DMS114 treated with DMSO at 0.1 percent for 48 hours (cell line): ENCODE results near the gene DSC2.
"Not testable (repeated sequence)": the region's sequence is repeated elsewhere in the genome, so short reads cannot be mapped to it uniquely, and the experiment has no call there.

Experiments
- DNase-seq: peaks from one replicate; lab custom pipeline; 2025; ENCODE audit not compliant: unreplicated experiment; lab: John Stamatoyannopoulos, UW

The DSC2 gene

DNA sequence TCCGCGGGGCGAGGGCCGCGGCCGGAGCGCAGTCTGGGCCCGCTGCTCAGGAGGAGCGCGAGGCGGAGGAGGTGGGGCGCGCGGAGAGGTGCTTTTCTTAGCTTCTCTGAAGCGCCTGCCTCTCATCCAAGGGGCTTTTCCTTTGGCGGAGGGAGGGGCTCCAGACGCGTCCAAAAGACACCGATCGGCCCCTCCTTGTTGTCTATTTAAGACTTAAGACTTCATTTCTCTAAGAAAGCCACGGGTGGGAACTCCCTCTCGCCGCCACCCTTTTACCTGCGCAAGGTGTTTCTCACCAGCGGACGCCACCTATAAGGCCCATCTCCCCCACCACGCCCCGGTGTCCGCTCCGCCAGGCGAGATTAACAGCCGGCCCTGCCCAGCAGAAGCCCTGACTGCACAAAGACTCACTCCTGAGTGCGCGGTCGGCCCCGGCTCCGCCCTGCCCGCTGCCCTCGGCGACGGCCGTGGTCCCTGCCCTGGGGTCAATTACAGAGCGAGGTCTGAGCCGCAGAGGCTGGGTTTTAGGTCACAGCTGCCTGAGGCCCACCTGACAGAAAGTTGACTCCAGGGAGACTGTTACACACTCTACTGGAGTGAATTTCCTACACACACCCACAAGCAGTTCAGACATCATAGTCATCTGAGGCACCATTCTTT, at the start of gene DSC2:
Gene DSC2 (minus strand): TSS at position 397 of the 660 bp plus-strand sequence. CDS start 450 bp downstream, outside the sequence.
- no peak for DNase-seq

DNA sequence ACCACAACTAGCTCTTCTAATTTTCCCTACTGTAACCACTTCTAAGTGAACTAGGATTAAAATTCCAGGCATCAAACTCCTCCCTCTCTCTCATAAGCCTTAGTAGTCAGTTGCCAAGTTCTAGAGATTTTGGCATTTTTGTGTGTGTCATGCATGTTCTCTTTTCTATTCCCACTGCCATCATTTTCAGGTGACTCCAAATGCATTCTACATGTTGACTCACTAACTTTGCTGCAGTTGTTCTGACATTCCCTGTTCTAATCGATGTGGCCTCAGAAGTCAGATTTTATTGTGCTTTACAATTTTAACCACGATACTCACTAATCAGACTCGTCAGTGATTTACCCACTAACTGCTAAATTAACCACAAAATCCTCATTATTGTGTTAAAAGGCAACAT, 47.1 kb upstream of the DSC2 start:
- no peak for DNase-seq

- DNase-seq, result no peak
Measured at GRCh38 chr18:31148600-31148999, 46.4 kb upstream of the DSC2 start.

- DNase-seq, result no peak
Measured at GRCh38 chr18:31146809-31147208, 44.6 kb upstream of the DSC2 start.

DNA sequence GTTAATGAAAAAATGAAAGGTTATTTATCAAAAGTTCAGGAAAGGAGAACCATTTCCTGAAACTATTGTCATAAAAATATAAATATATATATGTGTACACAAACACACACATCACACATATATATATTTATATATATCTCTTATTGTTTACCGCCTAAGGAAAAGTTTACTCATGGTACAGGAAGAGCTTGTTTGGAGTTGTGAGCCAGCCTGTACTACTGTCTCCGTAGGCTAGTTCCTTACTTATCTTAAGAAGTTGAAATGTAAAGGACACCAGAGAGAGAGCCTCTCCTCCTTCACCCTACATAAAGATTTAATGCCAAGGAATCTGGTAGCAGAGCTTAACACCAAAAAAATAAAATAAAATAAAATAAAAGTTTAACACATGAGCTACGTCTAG, 40.8 kb upstream of the DSC2 start:
- DNase-seq, result no peak

GRCh38 chr18:31138709-31139108, 36.5 kb upstream of the DSC2 start:
- DNase-seq, result no peak

GRCh38 chr18:31134988-31135529, 32.8 kb upstream of the DSC2 start:
- no peak for DNase-seq

- no peak for DNase-seq
Measured at GRCh38 chr18:31129398-31130115, 27.3 kb upstream of the DSC2 start.

DNA sequence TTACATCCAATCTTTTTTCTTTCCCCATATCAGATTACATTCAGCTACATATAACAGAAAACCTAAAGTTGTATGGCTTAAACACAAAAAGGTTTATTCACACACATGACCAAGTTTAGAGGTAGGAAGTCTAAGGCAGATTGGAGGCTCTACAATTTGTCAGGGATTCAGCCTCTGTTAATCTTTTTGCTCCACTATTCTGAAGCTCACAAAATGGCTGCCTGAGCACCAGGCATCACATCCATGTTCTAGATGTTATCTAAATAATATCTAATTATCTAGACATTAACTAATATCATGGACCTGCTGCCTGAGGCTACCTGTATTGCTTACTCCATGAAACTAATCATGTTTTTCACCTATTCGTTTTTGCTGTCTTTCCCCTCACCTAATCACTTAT, 23.7 kb upstream of the DSC2 start:
- no peak for DNase-seq

DNA sequence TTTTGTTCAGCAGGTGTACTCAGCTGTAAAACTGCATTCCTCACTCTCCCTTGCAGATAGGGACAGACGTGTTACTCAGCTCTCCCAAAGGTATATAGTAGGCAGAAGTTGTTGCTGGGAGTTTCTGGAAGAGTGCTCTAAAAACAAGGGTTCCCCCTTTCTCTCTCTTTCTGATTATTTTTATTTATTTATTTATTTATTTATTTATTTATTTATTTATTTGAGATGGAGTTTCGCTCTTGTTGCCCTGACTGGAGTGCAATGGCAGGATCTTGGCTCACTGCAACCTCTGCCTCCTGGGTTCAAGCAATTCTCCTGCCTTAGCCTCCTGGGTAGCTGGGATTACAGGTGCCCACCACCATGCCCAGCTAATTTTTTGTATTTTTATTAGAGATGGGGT, 20.9 kb upstream of the DSC2 start:
- DNase-seq, result not testable (repeated sequence)

DNA sequence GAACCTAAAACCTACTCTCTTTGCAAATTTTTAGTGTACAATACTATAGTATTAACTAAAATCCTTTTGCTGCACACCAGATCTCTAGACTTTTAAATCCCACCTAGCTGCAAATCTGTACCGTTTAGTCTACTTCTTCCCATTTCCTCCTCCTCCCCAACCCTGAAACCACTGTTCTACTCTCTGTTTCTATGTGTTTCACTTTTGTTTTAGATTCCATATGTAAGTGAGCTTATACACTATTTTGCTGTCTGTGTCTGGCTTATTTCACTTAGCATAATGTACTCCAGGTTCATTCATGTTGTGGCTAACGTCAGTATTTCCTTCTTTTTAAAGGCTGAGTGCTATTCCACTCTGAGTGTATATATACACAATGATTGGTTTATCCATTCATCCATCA, 18.4 kb upstream of the DSC2 start:
- no peak for DNase-seq

- DNase-seq, result no peak
Measured at GRCh38 chr18:31116853-31117595, 14.8 kb upstream of the DSC2 start.

DNA sequence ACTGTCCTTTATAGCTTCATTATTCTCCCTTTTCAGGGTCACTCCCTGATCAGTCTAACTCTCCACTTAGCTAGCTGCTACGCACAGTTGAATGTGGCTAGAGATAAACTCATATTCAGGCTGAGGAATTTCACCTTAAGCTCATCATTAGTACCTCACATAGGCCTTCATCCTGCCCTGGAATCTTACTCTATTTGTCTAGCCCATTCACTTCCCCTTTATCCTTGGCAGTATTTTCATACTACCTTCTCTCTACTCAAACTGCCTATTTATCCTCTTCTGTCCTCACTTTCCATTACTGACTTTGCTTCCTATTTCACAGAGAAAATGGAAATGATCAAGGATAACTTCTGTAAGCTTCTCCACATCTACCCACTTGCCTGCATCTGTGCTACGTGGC, 10.6 kb upstream of the DSC2 start:
- DNase-seq, result no peak

DNA sequence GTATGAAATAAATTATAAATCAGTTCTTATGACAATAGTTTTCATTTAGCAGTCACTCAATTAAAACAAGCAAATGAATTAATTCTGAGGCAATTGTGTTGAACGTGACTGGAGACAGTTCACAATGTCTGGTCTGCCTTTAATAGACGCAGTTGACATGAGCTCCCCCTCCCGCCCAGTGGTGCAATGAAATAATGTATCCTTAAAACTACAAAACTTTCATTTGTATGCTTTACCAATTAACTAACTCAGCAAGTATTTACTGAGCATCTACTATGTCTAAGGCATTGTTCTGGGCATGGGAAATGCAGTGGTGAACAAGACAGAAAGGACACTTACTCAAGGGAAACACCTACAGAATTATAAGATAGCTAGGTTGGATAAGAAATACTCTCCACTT, 3.5 kb upstream of the DSC2 start:
- no peak for DNase-seq

DNA sequence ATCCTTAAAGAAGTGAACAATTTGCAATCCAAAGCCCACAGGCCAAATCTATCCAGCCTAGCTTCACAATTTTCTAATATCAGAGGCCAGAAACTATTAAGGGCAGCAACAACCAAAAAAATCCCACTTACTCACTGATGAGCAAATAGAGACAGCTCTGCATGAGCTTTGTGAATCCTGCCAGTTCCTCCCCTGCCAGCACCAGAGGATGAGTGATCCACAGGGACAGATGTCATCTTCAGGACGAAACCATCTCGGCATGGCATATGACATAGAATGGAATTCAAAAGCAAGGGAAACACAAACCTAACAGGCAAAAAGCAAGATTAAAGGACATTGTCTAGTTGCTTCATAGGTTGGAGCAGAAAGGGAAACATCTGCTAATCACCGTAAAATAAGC, 2.2 kb upstream of the DSC2 start:
- no peak for DNase-seq

- DNase-seq, result no peak
Measured at GRCh38 chr18:31103423-31103822, 1.2 kb upstream of the DSC2 start.

- DNase-seq, result no peak
Measured at GRCh38 chr18:31102941-31103340, 720 bp upstream of the DSC2 start.

DNA sequence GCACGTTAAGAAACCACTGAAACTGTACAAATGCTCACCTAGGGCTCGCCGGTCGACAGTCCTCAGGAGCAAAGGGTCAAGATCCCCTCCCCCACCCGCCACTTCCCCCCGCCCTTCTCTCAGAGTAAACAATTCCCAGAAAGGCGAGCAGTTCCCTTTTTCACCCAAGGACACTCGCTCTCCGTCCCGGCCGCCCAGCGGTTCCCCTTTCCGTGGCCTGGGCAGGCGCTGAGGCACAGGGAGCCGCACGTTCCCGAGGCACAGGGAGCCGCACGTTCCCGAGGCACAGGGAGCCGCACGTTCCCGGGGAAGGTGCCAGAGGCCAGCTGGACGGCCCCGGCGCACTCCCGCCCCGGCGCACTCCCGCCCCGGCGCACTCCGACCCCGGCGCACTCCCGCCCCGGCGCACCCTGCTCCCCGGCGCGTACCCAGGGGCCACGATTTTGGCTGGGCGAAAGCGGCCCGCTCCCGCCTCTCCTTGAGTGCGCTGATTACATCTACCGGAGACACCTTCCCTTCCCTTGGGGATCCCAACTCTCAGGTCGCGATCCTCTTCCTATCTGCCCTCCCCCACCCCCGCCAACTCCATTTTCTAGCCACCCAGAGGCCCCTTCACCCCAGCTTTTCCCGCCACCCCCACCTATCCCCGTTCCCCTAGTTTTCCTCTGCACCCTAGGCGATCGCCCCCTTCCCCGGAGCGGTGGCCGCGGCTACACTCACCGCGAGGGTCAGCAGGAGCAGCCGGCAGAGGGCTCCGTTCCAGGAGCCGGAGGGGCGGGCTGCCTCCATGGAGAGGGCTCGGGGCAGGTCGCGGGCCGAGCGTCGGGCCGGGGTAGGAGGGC, 817 bp downstream of the DSC2 start:
- DNase-seq, result no peak

GRCh38 chr18:31100436-31101182, 1.6 kb downstream of the DSC2 start:
- DNase-seq, result no peak
